PC-9 (cell line): ENCODE results near the gene GPR153. TPM values are rescaled to one million over a fixed set of nuclear protein-coding genes. Genes with fewer than 3 reads are reported as not detected.

Experiments
- Bru-seq: library from RNA; stranded (reverse); fragments of 400-500 nt; gene quantifications from one replicate; lab custom pipeline; 2021; lab: Mats Ljungman, UMichigan
- BruChase-seq, 2 experiments: library from RNA; stranded (reverse); fragments of 400-500 nt; gene quantifications; one replicate each; lab custom pipeline; 2021; lab: Mats Ljungman, UMichigan
- BruUV-seq: library from RNA; stranded (reverse); fragments of 400-500 nt; replicated peaks from 2 replicates; lab custom pipeline; 2021; lab: Mats Ljungman, UMichigan
- CTCF ChIA-PET: fragments of 300-600 bp; sonication (Branson Sonifier 250); formaldehyde crosslinking; loops from one replicate; lab custom pipeline; 2022; ENCODE audit warnings: antibody characterized with exemption; lab: Charles Lee
- POLR2A ChIA-PET: fragments of 300-600 bp; sonication (Branson Sonifier 250); formaldehyde crosslinking; loops from one replicate; lab custom pipeline; 2022; ENCODE audit warnings: antibody characterized with exemption; ENCODE audit not compliant: unreplicated experiment; lab: Charles Lee
- DNase-seq, 2 experiments: peaks; one replicate each; pipeline versions ENCODE4 v3.0.0 to v3.0.0-alpha.2; 2015 to 2022; ENCODE audit warnings: mixed read lengths in 1 of 2
- H2AFZ ChIP-seq: fragments of 200-600 bp; sonication (generic); 2 replicates; pipeline ENCODE4 v1.8.1; 2017; ENCODE audit warnings: antibody characterized with exemption
- H3F3A ChIP-seq: fragments of 200-600 bp; sonication (generic); 2 replicates; pipeline ENCODE4 v1.8.1; 2017; ENCODE audit warnings: antibody characterized with exemption, mild to moderate bottlenecking, low read depth; ENCODE audit not compliant: insufficient read depth
- H3K27ac ChIP-seq: fragments of 200-600 bp; sonication (generic); 2 replicates; pipeline ENCODE4 v1.6.1; 2016; ENCODE audit warnings: mixed run types
- H3K27me3 ChIP-seq: fragments of 200-600 bp; sonication (generic); 2 replicates; pipeline ENCODE4 v1.6.1; 2016; ENCODE audit warnings: low read depth, mixed run types; ENCODE audit not compliant: insufficient read depth
- H3K36me3 ChIP-seq: fragments of 200-600 bp; sonication (generic); 2 replicates; pipeline ENCODE4 v1.6.1; 2016; ENCODE audit warnings: low read depth, mixed run types
- H3K4me1 ChIP-seq: fragments of 200-600 bp; sonication (generic); replicated peaks from 2 replicates; pipeline ENCODE4 v1.6.1; 2016; ENCODE audit warnings: mixed run types; ENCODE audit not compliant: insufficient read depth
- H3K4me2 ChIP-seq: fragments of 200-600 bp; sonication (generic); 2 replicates; pipeline ENCODE4 v1.6.1; 2017; ENCODE audit warnings: mixed run types
- H3K4me3 ChIP-seq: fragments of 200-600 bp; sonication (generic); 2 replicates; pipeline ENCODE4 v1.6.1; 2016; ENCODE audit warnings: mixed run types
- H3K79me2 ChIP-seq: fragments of 200-600 bp; sonication (generic); 2 replicates; pipeline ENCODE4 v1.6.1; 2017; ENCODE audit warnings: low read depth, mixed run types
- H3K9me2 ChIP-seq: fragments of 200-600 bp; sonication (generic); 2 replicates; pipeline ENCODE4 v1.8.1; 2017; ENCODE audit warnings: mild to moderate bottlenecking; ENCODE audit not compliant: insufficient read depth
- H3K9me3 ChIP-seq: fragments of 200-600 bp; sonication (generic); 2 replicates; pipeline ENCODE4 v1.8.1; 2016; ENCODE audit warnings: low read depth; ENCODE audit not compliant: insufficient read depth
- H4K20me1 ChIP-seq: fragments of 200-600 bp; sonication (generic); 2 replicates; pipeline ENCODE4 v1.8.1; 2017; ENCODE audit not compliant: insufficient read depth
- CTCF ChIP-seq: fragments of 200-600 bp; sonication (generic); conservative IDR thresholded peaks from 2 replicates; pipeline ENCODE4 v1.6.1; 2017; ENCODE audit warnings: mixed run types, antibody characterized with exemption, mild to moderate bottlenecking, moderate library complexity
- EZH2 ChIP-seq: fragments of 200-600 bp; sonication (generic); IDR thresholded peaks from 2 replicates; pipeline ENCODE4 v1.8.0; 2017; ENCODE audit warnings: antibody characterized with exemption, low read depth
- intact Hi-C: fragments of 100-400 bp; cut with micrococcal nuclease; formaldehyde crosslinking; loops from one replicate; pipeline ENCODE4 v1.10.0; 2022; ENCODE audit not compliant: unreplicated experiment
- long read RNA-seq: library from polyadenylated mRNA; stranded (forward); transcript quantifications from one replicate; pipeline ENCODE4 v2.0.0, GENCODE V29; 2022
- total RNA-seq: library from RNA; stranded (reverse); gene quantifications from 2 replicates; pipeline ENCODE4 v1.2.3, GENCODE V29; 2021

GPR153 gene
- total RNA-seq (7.9 and 8.0 TPM in 2 replicates), Bru-seq, nascent RNA (percentile 33 among the genes with signal in this experiment), BruChase-seq, experiment 1, labeled RNA remaining after a 2-hour chase (percentile 37 among the genes with signal in this experiment), BruChase-seq, experiment 2, labeled RNA remaining after a 6-hour chase (percentile 58 among the genes with signal in this experiment)
- long read RNA-seq, partial matches to known transcripts, result 3 of 24 reads
- long read RNA-seq, other reads (novel, unspliced or antisense), result 21 of 24 reads

GRCh38 chr1:6260961-6261614, at the start of gene GPR153:
TSS of gene GPR153 (minus strand) at chr1:6261098. CDS start at chr1:6254905, 6,193 bp downstream.
- ChIA-PET CTCF (no interaction called here), POLR2A (interaction anchor here (0.6 kb wide), 1 partner anchor 259 kb away, joined by 3 read pairs; no protein-coding TSS in a partner anchor)
- Histone ChIP-seq H3K27ac (no peak within 1 kb of the TSS), H3K9me2 (no peaks in the 10 kb centered on the region), H3K4me3 (peak within 1 kb of the TSS; percentile 54; the same call in 1 of the 2 replicates), H3K36me3 (no peaks in the 10 kb centered on the region), H3K4me1 (no peaks in the 10 kb centered on the region), H3K79me2 (no peaks in the 10 kb centered on the region), H3K27me3 (no peaks in the 10 kb centered on the region), H4K20me1 (no peaks in the 10 kb centered on the region), H3K4me2 (peak within 1 kb of the TSS; percentile 79), H3F3A (0 out of 2 replicates have a peak, but pooled peaks cover 5% of the 10 kb centered on the region), H3K9me3 (no peaks in the 10 kb centered on the region), H2AFZ (no peak within 1 kb of the TSS)
- TF ChIP-seq EZH2 (no peak), CTCF (no peak)
- peak in 1 of 2 experiments; percentile 32 for DNase-seq
- no TSS peak for BruUV-seq
- intact Hi-C loops, result loop anchor here (5.0 kb wide), 3 partner anchors 41 to 141 kb away; no protein-coding TSS in a partner anchor

- H4K20me1 ChIP-seq, result no peaks in the 10 kb centered on the region
- ChIA-PET CTCF (no interaction called here), POLR2A (no interaction called here)
- H3K4me2 ChIP-seq, result no peak overlapping the region
- H3K4me3 ChIP-seq, result no peak overlapping the region
- no peaks in the 10 kb centered on the region for H3K9me3 ChIP-seq
- no peaks in the 10 kb centered on the region for H3K4me1 ChIP-seq
- no peak overlapping the region for H3K27ac ChIP-seq
- DNase-seq, result no peak
- H3K9me2 ChIP-seq, result no peaks in the 10 kb centered on the region
- H3K27me3 ChIP-seq, result no peaks in the 10 kb centered on the region
- BruUV-seq, result no TSS peak
- H3K36me3 ChIP-seq, result no peaks in the 10 kb centered on the region
- H2AFZ ChIP-seq, result no peak overlapping the region
- intact Hi-C loops, result no loop called here
- H3F3A ChIP-seq, result no peaks in the 10 kb centered on the region
- no peak for TF ChIP-seq EZH2
- no peak for TF ChIP-seq CTCF
- H3K79me2 ChIP-seq, result no peaks in the 10 kb centered on the region
Measured at GRCh38 chr1:6310116-6310848, 49.4 kb upstream of the GPR153 start.

DNA sequence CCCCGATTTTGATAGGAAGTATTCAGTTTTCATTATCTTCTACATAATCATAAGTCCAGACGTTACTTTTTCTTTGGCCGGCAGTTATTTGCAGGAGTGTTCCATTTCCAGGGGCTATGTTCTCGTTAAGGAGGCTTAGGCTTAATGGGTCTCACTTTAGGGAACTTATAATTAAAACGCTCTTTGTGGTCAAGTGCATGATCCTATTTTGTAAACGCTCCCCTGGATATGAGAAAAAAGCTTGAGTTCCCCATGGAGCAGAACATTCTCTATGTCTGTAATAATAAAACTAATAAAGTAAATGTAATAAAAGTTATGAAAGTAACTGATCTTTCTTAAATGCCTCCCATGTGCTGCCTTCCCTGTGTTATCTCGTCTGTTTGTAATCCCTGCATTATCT, 48.7 kb upstream of the GPR153 start:
- no TSS peak for BruUV-seq
- no peaks in the 10 kb centered on the region for H3F3A ChIP-seq
- no peaks in the 10 kb centered on the region for H3K4me1 ChIP-seq
- H3K9me2 ChIP-seq, result no peaks in the 10 kb centered on the region
- H3K4me3 ChIP-seq, result no peak overlapping the region
- intact Hi-C loops, result no loop called here
- H3K27me3 ChIP-seq, result no peaks in the 10 kb centered on the region
- no peaks in the 10 kb centered on the region for H4K20me1 ChIP-seq
- no peak overlapping the region for H3K4me2 ChIP-seq
- TF ChIP-seq CTCF (no peak), EZH2 (no peak)
- no peaks in the 10 kb centered on the region for H3K36me3 ChIP-seq
- H2AFZ ChIP-seq, result no peak overlapping the region
- no peaks in the 10 kb centered on the region for H3K9me3 ChIP-seq
- ChIA-PET CTCF (no interaction called here), POLR2A (no interaction called here)
- H3K27ac ChIP-seq, result no peak overlapping the region
- no peak for DNase-seq
- no peaks in the 10 kb centered on the region for H3K79me2 ChIP-seq
